CD14-positive monocyte (primary cell): ENCODE measurements around the gene CAD. TPM values are rescaled to one million over a fixed set of nuclear protein-coding genes. Genes with fewer than 3 reads are reported as not detected.

Source experiments
- DNase-seq, 3 donors: peaks; one replicate each; pipeline ENCODE4 v3.0.0-alpha.2; 2011 to 2022
- H2AFZ ChIP-seq: 2 replicates; pipeline ENCODE4 v1.6.0; 2012; ENCODE audit warnings: mild to moderate bottlenecking, low read depth, low read length, inconsistent platforms; ENCODE audit not compliant: insufficient read depth, poor library complexity, severe bottlenecking
- H3K27ac ChIP-seq, 2 donors: 1 replicate in 1 of 2; 2 replicates in 1 of 2; pipeline ENCODE4 v1.5.1; 2012 to 2013; ENCODE audit warnings: low read length in 2 of 2, control low read depth in 1 of 2, inconsistent platforms in 1 of 2, low read depth in 1 of 2, mild to moderate bottlenecking in 1 of 2
- H3K27me3 ChIP-seq, 2 donors: one replicate each; pipeline versions ENCODE4 v1.6.0 to v1.6.1; 2011 to 2013; ENCODE audit warnings: low read length in 2 of 2; ENCODE audit not compliant: control insufficient read depth in 2 of 2, insufficient read depth in 2 of 2
- H3K36me3 ChIP-seq, 2 donors: replicated peaks in 1 of 2; 1 replicate in 1 of 2; 2 replicates in 1 of 2; pipeline versions ENCODE4 v1.5.1 to v1.6.1; 2012 to 2013; ENCODE audit warnings: low read length in 2 of 2, control low read depth in 1 of 2, inconsistent platforms in 1 of 2, mild to moderate bottlenecking in 1 of 2; ENCODE audit not compliant: insufficient read depth in 2 of 2, control insufficient read depth in 1 of 2
- H3K4me1 ChIP-seq, 2 donors: 1 replicate in 1 of 2; 2 replicates in 1 of 2; pipeline versions ENCODE4 v1.5.1 to v1.6.1; 2012 to 2013; ENCODE audit warnings: low read length in 2 of 2, control low read depth in 1 of 2, inconsistent platforms in 1 of 2, mild to moderate bottlenecking in 1 of 2, moderate library complexity in 1 of 2; ENCODE audit not compliant: insufficient read depth in 2 of 2, control insufficient read depth in 1 of 2
- H3K4me2 ChIP-seq: replicated peaks from 2 replicates; pipeline ENCODE3; 2012; ENCODE audit warnings: low read length, moderate library complexity, mild to moderate bottlenecking; ENCODE audit not compliant: poor library complexity, severe bottlenecking; ENCODE audit errors: extremely low read depth
- H3K4me3 ChIP-seq, 3 experiments: fragments of 200-600 bp in 1 of 3; sonication (generic) in 1 of 3; replicated peaks in 1 of 3; 1 replicate in 2 of 3; 2 replicates in 1 of 3; pipeline ENCODE4 v1.5.1; 2011 to 2013; ENCODE audit warnings: low read length in 3 of 3, mild to moderate bottlenecking in 3 of 3, control low read depth in 2 of 3, low read depth in 2 of 3, inconsistent platforms in 1 of 3, moderate library complexity in 1 of 3
- H3K79me2 ChIP-seq: 2 replicates; pipeline ENCODE4 v1.6.0; 2012; ENCODE audit warnings: mild to moderate bottlenecking, control low read depth, inconsistent platforms, low read length, moderate library complexity; ENCODE audit not compliant: insufficient read depth
- H3K9ac ChIP-seq: 2 replicates; pipeline ENCODE4 v1.6.0; 2017; ENCODE audit warnings: low read length, mild to moderate bottlenecking; ENCODE audit not compliant: insufficient read depth, poor library complexity, severe bottlenecking
- H3K9me3 ChIP-seq, 2 donors: replicated peaks in 1 of 2; 1 replicate in 1 of 2; 2 replicates in 1 of 2; pipeline versions ENCODE4 v1.5.1 to v1.6.1; 2012 to 2013; ENCODE audit warnings: low read length in 2 of 2, control low read depth in 1 of 2; ENCODE audit not compliant: control insufficient read depth in 1 of 2, insufficient read depth in 1 of 2
- H4K20me1 ChIP-seq: 2 replicates; pipeline ENCODE4 v1.6.0; 2012; ENCODE audit warnings: mild to moderate bottlenecking, low read length, control low read depth, moderate library complexity; ENCODE audit not compliant: insufficient read depth
- H3K27ac Mint-ChIP-seq, 7 donors: one replicate each; pipeline ENCODE4 v1.8.0; 2020; ENCODE audit warnings: mild to moderate bottlenecking in 7 of 7, mixed read lengths in 7 of 7, moderate library complexity in 6 of 7, inconsistent platforms in 2 of 7
- H3K27me3 Mint-ChIP-seq, 3 donors: one replicate each; pipeline ENCODE4 v1.8.0; 2021 to 2022; ENCODE audit warnings: low read depth in 3 of 3, mild to moderate bottlenecking in 3 of 3, mixed read lengths in 3 of 3, moderate library complexity in 3 of 3, inconsistent platforms in 1 of 3
- H3K36me3 Mint-ChIP-seq, 2 donors: one replicate each; pipeline ENCODE4 v1.8.0; 2020; ENCODE audit warnings: mixed read lengths in 2 of 2, inconsistent platforms in 1 of 2, mild to moderate bottlenecking in 1 of 2
- H3K4me1 Mint-ChIP-seq: one replicate; pipeline ENCODE4 v1.8.0; 2020; ENCODE audit warnings: mild to moderate bottlenecking, mixed read lengths
- H3K4me3 Mint-ChIP-seq, 2 donors: one replicate each; pipeline ENCODE4 v1.8.0; 2020; ENCODE audit warnings: mild to moderate bottlenecking in 2 of 2, mixed read lengths in 2 of 2, moderate library complexity in 1 of 2
- H3K9me3 Mint-ChIP-seq, 7 donors: one replicate each; pipeline ENCODE4 v1.8.0; 2020 to 2022; ENCODE audit warnings: mixed read lengths in 7 of 7, mild to moderate bottlenecking in 6 of 7, moderate library complexity in 6 of 7, inconsistent platforms in 2 of 7
- WGBS: methylation state at CpG from one replicate; pipeline ENCODE4 v1.1.5; 2013; ENCODE audit warnings: missing lambda C conversion rate; ENCODE audit not compliant: insufficient coverage; 5-methylcytosine and 5-hydroxymethylcytosine counted together
- intact Hi-C, 2 donors: fragments of 100-400 bp; cut with micrococcal nuclease; formaldehyde crosslinking; loops; one replicate each; pipeline versions ENCODE4 v1.15.0 to v1.15.1; 2023
- polyA plus RNA-seq, 3 donors: library from polyadenylated mRNA; depleted of rRNA in 1 of 3; unstranded in 2 of 3; stranded (reverse) in 1 of 3; fragments of 300-500 nt in 2 of 3; fragments of >200 nt in 1 of 3; fragmentation: Illumina TruSeq in 2 of 3; gene quantifications; 1 replicate in 2 of 3; 2 replicates in 1 of 3; pipeline ENCODE4 v1.2.3, GENCODE V29; 2012 to 2021
- TF ChIP-seq, protein P1 (sequence below): fragments of 200-600 bp; IDR thresholded peaks from one replicate; pipeline ENCODE4 v1.8.0; 2022; ENCODE audit warnings: antibody characterized with exemption, mild to moderate bottlenecking

CAD gene
- polyA plus RNA-seq, 3 donors = 0.71 to 17.3 (median 1.7) TPM

GRCh38 chr2:27184115-27184514 is 33.1 kb upstream of the CAD start:
- Histone ChIP-seq H4K20me1 (no peaks in the 10 kb centered on the region), H3K36me3 (no peaks in the 10 kb centered on the region), H3K4me1 (no peaks in the 10 kb centered on the region), H3K27me3 (no peaks in the 10 kb centered on the region), H3K4me3 (no peak overlapping the region), H3K9me3 (no peaks in the 10 kb centered on the region), H3K27ac (no peak overlapping the region), H3K4me2 (no peak overlapping the region), H3K9ac (no peak overlapping the region), H3K79me2 (no peaks in the 10 kb centered on the region), H2AFZ (no peak overlapping the region)
- intact Hi-C loops = no loop called here
- H3K36me3 Mint-ChIP-seq = no peaks in the 10 kb centered on the region
- whole genome bisulfite sequencing = 100% methylated on average over 1 of the region's 4 CpGs
- H3K27me3 Mint-ChIP-seq = peaks cover 3 to 10% (median 7%) of the 10 kb centered on the region in 3 donors
- no peak overlapping the region for H3K27ac Mint-ChIP-seq
- TF ChIP-seq, protein P1, sequence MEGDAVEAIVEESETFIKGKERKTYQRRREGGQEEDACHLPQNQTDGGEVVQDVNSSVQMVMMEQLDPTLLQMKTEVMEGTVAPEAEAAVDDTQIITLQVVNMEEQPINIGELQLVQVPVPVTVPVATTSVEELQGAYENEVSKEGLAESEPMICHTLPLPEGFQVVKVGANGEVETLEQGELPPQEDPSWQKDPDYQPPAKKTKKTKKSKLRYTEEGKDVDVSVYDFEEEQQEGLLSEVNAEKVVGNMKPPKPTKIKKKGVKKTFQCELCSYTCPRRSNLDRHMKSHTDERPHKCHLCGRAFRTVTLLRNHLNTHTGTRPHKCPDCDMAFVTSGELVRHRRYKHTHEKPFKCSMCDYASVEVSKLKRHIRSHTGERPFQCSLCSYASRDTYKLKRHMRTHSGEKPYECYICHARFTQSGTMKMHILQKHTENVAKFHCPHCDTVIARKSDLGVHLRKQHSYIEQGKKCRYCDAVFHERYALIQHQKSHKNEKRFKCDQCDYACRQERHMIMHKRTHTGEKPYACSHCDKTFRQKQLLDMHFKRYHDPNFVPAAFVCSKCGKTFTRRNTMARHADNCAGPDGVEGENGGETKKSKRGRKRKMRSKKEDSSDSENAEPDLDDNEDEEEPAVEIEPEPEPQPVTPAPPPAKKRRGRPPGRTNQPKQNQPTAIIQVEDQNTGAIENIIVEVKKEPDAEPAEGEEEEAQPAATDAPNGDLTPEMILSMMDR = no peak
- peaks cover 2% of the 10 kb centered on the region for H3K4me1 Mint-ChIP-seq
- H3K9me3 Mint-ChIP-seq = peaks cover 0 to 1% (median 0%) of the 10 kb centered on the region in 7 donors
- no peak overlapping the region for H3K4me3 Mint-ChIP-seq
- no peak for DNase-seq

DNA sequence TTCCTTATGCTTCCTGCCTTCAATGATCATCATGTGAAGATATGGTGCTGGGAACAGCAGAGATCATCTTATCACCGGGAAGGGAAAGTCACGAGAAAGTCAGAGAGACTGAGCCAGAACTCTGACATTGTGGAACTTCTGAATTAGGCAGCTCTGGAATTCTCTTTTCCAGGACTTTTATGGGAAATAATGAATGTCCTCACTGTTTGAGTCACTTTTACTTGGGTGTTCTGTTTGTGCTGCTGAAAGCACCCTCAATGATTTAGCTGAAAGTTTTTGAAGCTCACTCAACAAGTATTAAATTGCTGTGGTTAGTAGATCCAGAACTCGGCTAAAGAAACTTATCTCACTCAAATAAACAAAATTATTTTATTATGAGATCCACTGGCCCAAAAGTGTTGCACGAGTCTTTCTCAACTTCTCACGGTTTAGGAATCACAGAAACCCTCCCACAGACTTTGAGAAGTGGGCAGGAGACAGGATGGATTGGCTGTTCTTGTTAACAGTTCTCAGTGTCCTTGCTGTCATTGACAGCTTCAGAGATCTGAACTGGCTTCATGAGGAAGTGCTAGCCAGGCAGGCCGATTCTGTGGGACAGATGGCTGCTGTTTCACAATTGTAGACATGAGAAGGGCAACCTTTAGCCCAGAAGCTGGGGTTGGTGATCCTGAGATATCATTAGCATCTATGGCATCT is 31.7 kb upstream of the CAD start:
- Mint-ChIP-seq H3K27me3 (peaks cover 3 to 10% (median 4%) of the 10 kb centered on the region in 3 donors), H3K36me3 (no peaks in the 10 kb centered on the region), H3K27ac (peak overlapping the region in 1 of 7 donors; percentile 38), H3K4me3 (no peak overlapping the region), H3K4me1 (peaks cover 2% of the 10 kb centered on the region), H3K9me3 (peaks cover 0 to 2% (median 0%) of the 10 kb centered on the region in 7 donors)
- peak overlapping the region; percentile 51 for H2AFZ ChIP-seq
- H3K4me3 ChIP-seq = no peak overlapping the region
- no peaks in the 10 kb centered on the region for H3K79me2 ChIP-seq
- H4K20me1 ChIP-seq = no peaks in the 10 kb centered on the region
- H3K9me3 ChIP-seq = no peaks in the 10 kb centered on the region
- no peaks in the 10 kb centered on the region for H3K27me3 ChIP-seq
- no peak overlapping the region for H3K9ac ChIP-seq
- TF ChIP-seq, protein P1 = no peak
- 67% methylated on average over 3 of the region's 6 CpGs for WGBS
- no peaks in the 10 kb centered on the region for H3K36me3 ChIP-seq
- H3K4me1 ChIP-seq = no peaks in the 10 kb centered on the region
- no peak overlapping the region for H3K27ac ChIP-seq
- peak in 2 of 3 donors; percentile 10 to 18 for DNase-seq
- intact Hi-C loops = no loop called here
- H3K4me2 ChIP-seq = no peak overlapping the region
